ENCODE results near the gene OR2V1.

Gene OR2V1

GRCh38 chr5:181138258-181138657 is 7.3 kb upstream of the OR2V1 start:
- Histone ChIP-seq H3K4me3 (ENCODE audit: low read length) (no peak overlapping the region), H3K4me2 (ENCODE audit: low read depth, low read length) (no peak overlapping the region), H3K9me2 (replicated peaks; ENCODE audit: insufficient read depth, low read length) (no peaks in the 10 kb centered on the region), H3K36me3 (replicated peaks; ENCODE audit: insufficient read depth, low read length) (no peaks in the 10 kb centered on the region), H3K4me1 (ENCODE audit: low read length) (0 out of 2 replicates have a peak, but pooled peaks cover 4% of the 10 kb centered on the region), H3K27ac (ENCODE audit: low read length) (no peak overlapping the region), H4K20me1 (ENCODE audit: insufficient read depth, low read length) (no peaks in the 10 kb centered on the region), H3K9me3 (replicated peaks; ENCODE audit: insufficient read depth, low read length) (no peaks in the 10 kb centered on the region), H2AFZ (ENCODE audit: low read length) (no peak overlapping the region), H3F3A (ENCODE audit: insufficient read depth, low read length) (no peaks in the 10 kb centered on the region), H3K27me3 (replicated peaks; ENCODE audit: insufficient read depth, low read length) (no peaks in the 10 kb centered on the region), H3K9ac (ENCODE audit: low read length) (no peak overlapping the region), H3K79me2 (ENCODE audit: low read length) (no peaks in the 10 kb centered on the region)
- TF ChIP-seq EZH2 (optimal IDR thresholded peaks at IDR 0.05; ENCODE audit: low read depth, low read length), result no peak
- no peak for TF ChIP-seq CTCF (IDR thresholded peaks at IDR 0.05; ENCODE audit: low read length)
- no peak for TF ChIP-seq EZH2phosphoT487 (IDR thresholded peaks at IDR 0.05; ENCODE audit: low read length)
- DNase-seq, result no peak

- Histone ChIP-seq H4K20me1 (ENCODE audit: insufficient read depth, low read length) (no peaks in the 10 kb centered on the region), H3K27ac (ENCODE audit: low read length) (no peak overlapping the region), H3K4me2 (ENCODE audit: low read depth, low read length) (no peak overlapping the region), H2AFZ (ENCODE audit: low read length) (no peak overlapping the region), H3K36me3 (replicated peaks; ENCODE audit: insufficient read depth, low read length) (no peaks in the 10 kb centered on the region), H3K79me2 (ENCODE audit: low read length) (no peaks in the 10 kb centered on the region), H3K4me1 (ENCODE audit: low read length) (0 out of 2 replicates have a peak, but pooled peaks cover 4% of the 10 kb centered on the region), H3K9me2 (replicated peaks; ENCODE audit: insufficient read depth, low read length) (no peaks in the 10 kb centered on the region), H3F3A (ENCODE audit: insufficient read depth, low read length) (no peaks in the 10 kb centered on the region), H3K9me3 (replicated peaks; ENCODE audit: insufficient read depth, low read length) (no peaks in the 10 kb centered on the region), H3K27me3 (replicated peaks; ENCODE audit: insufficient read depth, low read length) (no peaks in the 10 kb centered on the region), H3K4me3 (ENCODE audit: low read length) (no peak overlapping the region), H3K9ac (ENCODE audit: low read length) (no peak overlapping the region)
- DNase-seq, result no peak
- no peak for TF ChIP-seq EZH2phosphoT487 (IDR thresholded peaks at IDR 0.05; ENCODE audit: low read length)
- TF ChIP-seq CTCF (IDR thresholded peaks at IDR 0.05; ENCODE audit: low read length), result no peak
- TF ChIP-seq EZH2 (optimal IDR thresholded peaks at IDR 0.05; ENCODE audit: low read depth, low read length), result no peak
Observed at GRCh38 chr5:181136361-181136955, 5.5 kb upstream of the OR2V1 start.

GRCh38 chr5:181134259-181134658 is 3.3 kb upstream of the OR2V1 start:
- Histone ChIP-seq H4K20me1 (ENCODE audit: insufficient read depth, low read length) (no peaks in the 10 kb centered on the region), H3K4me1 (ENCODE audit: low read length) (0 out of 2 replicates have a peak, but pooled peaks cover 4% of the 10 kb centered on the region), H3K9me2 (replicated peaks; ENCODE audit: insufficient read depth, low read length) (no peaks in the 10 kb centered on the region), H2AFZ (ENCODE audit: low read length) (no peak overlapping the region), H3K9ac (ENCODE audit: low read length) (no peak overlapping the region), H3K9me3 (replicated peaks; ENCODE audit: insufficient read depth, low read length) (no peaks in the 10 kb centered on the region), H3K27ac (ENCODE audit: low read length) (no peak overlapping the region), H3K4me3 (ENCODE audit: low read length) (no peak overlapping the region), H3K4me2 (ENCODE audit: low read depth, low read length) (peak overlapping the region; percentile 34), H3F3A (ENCODE audit: insufficient read depth, low read length) (no peaks in the 10 kb centered on the region), H3K79me2 (ENCODE audit: low read length) (no peaks in the 10 kb centered on the region), H3K36me3 (replicated peaks; ENCODE audit: insufficient read depth, low read length) (no peaks in the 10 kb centered on the region), H3K27me3 (replicated peaks; ENCODE audit: insufficient read depth, low read length) (0 out of 2 replicates have a peak, but pooled peaks cover 5% of the 10 kb centered on the region)
- peak; percentile 10 for DNase-seq
- no peak for TF ChIP-seq EZH2phosphoT487 (IDR thresholded peaks at IDR 0.05; ENCODE audit: low read length)
- TF ChIP-seq CTCF (IDR thresholded peaks at IDR 0.05; ENCODE audit: low read length), result no peak
- TF ChIP-seq EZH2 (optimal IDR thresholded peaks at IDR 0.05; ENCODE audit: low read depth, low read length), result no peak

Measured in MM.1S (cell line).